HepG2 (cell line): ENCODE measurements around the gene UBL7. TPM values are rescaled to one million over a fixed set of nuclear protein-coding genes. Genes with fewer than 3 reads are reported as not detected.
A peak's percentile ranks its signal among the peaks of the same experiment; 100 is the strongest.

Source experiments
- ARID5B ChIP-seq: IDR thresholded peaks from 2 replicates; pipeline ENCODE4 v1.4.0; 2020; ENCODE audit warnings: mild to moderate bottlenecking, missing genetic modification reagents
- ASH2L ChIP-seq: fragments of 300-600, 200-600 bp; sonication (generic); IDR thresholded peaks from 2 replicates; pipeline ENCODE4 v1.7.0; 2017; ENCODE audit warnings: low read depth, mild to moderate bottlenecking, moderate library complexity, mixed read lengths, low read length; ENCODE audit not compliant: insufficient read length
- CREM ChIP-seq, 2 experiments: sonication (generic) in 1 of 2; formaldehyde crosslinking in 1 of 2; IDR thresholded peaks; 2 replicates each; pipeline versions ENCODE4 v1.4.0 to v1.6.1; 2016 to 2020; ENCODE audit warnings: antibody characterized with exemption in 1 of 2, mild to moderate bottlenecking in 1 of 2, missing genetic modification reagents in 1 of 2
- FOXA1 ChIP-seq, 2 experiments: fragments of 450-650 bp in 1 of 2; sonication (generic) in 1 of 2; formaldehyde crosslinking in 1 of 2; IDR thresholded peaks; 2 replicates each; pipeline versions ENCODE4 v1.4.0 to v1.6.1; 2016 to 2020; ENCODE audit warnings: missing genetic modification reagents in 1 of 2
- FOXP1 ChIP-seq, 2 experiments: fragments of 450-650 bp in 1 of 2; IDR thresholded peaks; 2 replicates each; pipeline ENCODE4 v1.6.1; 2017 to 2018; ENCODE audit warnings: antibody characterized with exemption in 1 of 2
- KDM4B ChIP-seq: sonication (generic); formaldehyde crosslinking; IDR thresholded peaks from 2 replicates; pipeline ENCODE4 v1.4.0; 2020; ENCODE audit warnings: missing genetic modification reagents
- KDM6A ChIP-seq: IDR thresholded peaks from 2 replicates; pipeline ENCODE4 v1.6.1; 2016; ENCODE audit warnings: low read depth
- LCORL ChIP-seq, 2 experiments: fragments of 450-650 bp in 1 of 2; sonication (generic) in 1 of 2; formaldehyde crosslinking in 1 of 2; IDR thresholded peaks; 2 replicates each; pipeline versions ENCODE4 v1.5.0 to v1.6.1; 2017 to 2020; ENCODE audit warnings: antibody characterized with exemption in 1 of 2, missing genetic modification reagents in 1 of 2
- NCOA2 ChIP-seq: sonication (generic); formaldehyde crosslinking; IDR thresholded peaks from 2 replicates; pipeline ENCODE4 v1.8.0; 2022; ENCODE audit warnings: inconsistent platforms
- PTBP1 ChIP-seq: fragments of 200-400 bp; formaldehyde crosslinking; IDR thresholded peaks from 2 replicates; pipeline ENCODE4 v1.6.1; 2018; ENCODE audit warnings: low read length, low read depth; ENCODE audit not compliant: poor library complexity, severe bottlenecking
- RBFOX2 ChIP-seq: fragments of 200-400 bp; formaldehyde crosslinking; IDR thresholded peaks from 2 replicates; pipeline ENCODE4 v1.6.1; 2017; ENCODE audit warnings: low read depth, mild to moderate bottlenecking, low read length
- RCOR2 ChIP-seq: IDR thresholded peaks from 2 replicates; pipeline ENCODE4 v1.6.1; 2016; ENCODE audit warnings: missing biosample characterization, missing genetic modification reagents
- RXRA ChIP-seq: sonication (generic); formaldehyde crosslinking; IDR thresholded peaks from 2 replicates; pipeline ENCODE4 v1.5.1; 2020; ENCODE audit warnings: missing genetic modification reagents
- RXRB ChIP-seq: IDR thresholded peaks from 2 replicates; pipeline ENCODE4 v1.6.1; 2016; ENCODE audit warnings: borderline replicate concordance, missing genetic modification reagents, missing compliant biosample characterization
- SAP130 ChIP-seq: IDR thresholded peaks from 2 replicates; pipeline ENCODE4 v1.6.1; 2016; ENCODE audit warnings: low read depth
- SOX13 ChIP-seq, 3 experiments: fragments of 450-650 bp in 1 of 3; sonication (generic) in 1 of 3; formaldehyde crosslinking in 1 of 3; IDR thresholded peaks in 2 of 3; conservative IDR thresholded peaks in 1 of 3; 2 replicates each; pipeline versions ENCODE4 v1.5.0 to v1.6.1; 2016 to 2020; ENCODE audit warnings: antibody characterized with exemption in 1 of 3, mild to moderate bottlenecking in 1 of 3, missing compliant biosample characterization in 1 of 3, missing genetic modification reagents in 1 of 3, moderate library complexity in 1 of 3
- SOX5 ChIP-seq: IDR thresholded peaks from 2 replicates; pipeline ENCODE4 v1.6.1; 2016; ENCODE audit warnings: borderline replicate concordance
- WIZ ChIP-seq: sonication (generic); formaldehyde crosslinking; IDR thresholded peaks from 2 replicates; pipeline ENCODE4 v1.5.1; 2020; ENCODE audit warnings: mild to moderate bottlenecking, missing genetic modification reagents
- ZC3H13 ChIP-seq: sonication (generic); formaldehyde crosslinking; IDR thresholded peaks from 2 replicates; pipeline ENCODE4 v1.8.1; 2023; ENCODE audit warnings: mild to moderate bottlenecking, missing genetic modification reagents, moderate library complexity
- ZNF362 ChIP-seq: sonication (generic); formaldehyde crosslinking; IDR thresholded peaks from 2 replicates; pipeline ENCODE4 v1.4.0; 2020; ENCODE audit warnings: missing genetic modification reagents, mild to moderate bottlenecking, borderline replicate concordance
- polyA plus RNA-seq, 8 experiments: library from polyadenylated mRNA; depleted of rRNA in 3 of 8; stranded (reverse) in 7 of 8; unstranded in 1 of 8; fragments of >200 nt; fragmentation: Illumina TruSeq in 4 of 8; extraction: Trizol in 4 of 8; gene quantifications; 2 replicates each; pipeline versions ENCODE4 v1.2.1 to v1.2.3, GENCODE V29; 2011 to 2016; ENCODE audit warnings: low read depth in 4 of 8, missing spikeins in 1 of 8, mixed read lengths in 1 of 8; ENCODE audit not compliant: insufficient read depth in 1 of 8
- total RNA-seq, 5 experiments: library from RNA; depleted of rRNA; stranded (reverse); fragments of >200 nt; fragmentation: Illumina TruSeq; extraction: Trizol; gene quantifications; 2 replicates each; pipeline ENCODE4 v1.2.3, GENCODE V29; 2016; ENCODE audit warnings: low read depth in 1 of 5

The UBL7 gene
- total and polyA plus RNA-seq, 2 of the 13 experiments (the other 11 are each of a cell fraction or from before 2014, with no cell fraction given): 55.0 to 63.5 TPM

DNA sequence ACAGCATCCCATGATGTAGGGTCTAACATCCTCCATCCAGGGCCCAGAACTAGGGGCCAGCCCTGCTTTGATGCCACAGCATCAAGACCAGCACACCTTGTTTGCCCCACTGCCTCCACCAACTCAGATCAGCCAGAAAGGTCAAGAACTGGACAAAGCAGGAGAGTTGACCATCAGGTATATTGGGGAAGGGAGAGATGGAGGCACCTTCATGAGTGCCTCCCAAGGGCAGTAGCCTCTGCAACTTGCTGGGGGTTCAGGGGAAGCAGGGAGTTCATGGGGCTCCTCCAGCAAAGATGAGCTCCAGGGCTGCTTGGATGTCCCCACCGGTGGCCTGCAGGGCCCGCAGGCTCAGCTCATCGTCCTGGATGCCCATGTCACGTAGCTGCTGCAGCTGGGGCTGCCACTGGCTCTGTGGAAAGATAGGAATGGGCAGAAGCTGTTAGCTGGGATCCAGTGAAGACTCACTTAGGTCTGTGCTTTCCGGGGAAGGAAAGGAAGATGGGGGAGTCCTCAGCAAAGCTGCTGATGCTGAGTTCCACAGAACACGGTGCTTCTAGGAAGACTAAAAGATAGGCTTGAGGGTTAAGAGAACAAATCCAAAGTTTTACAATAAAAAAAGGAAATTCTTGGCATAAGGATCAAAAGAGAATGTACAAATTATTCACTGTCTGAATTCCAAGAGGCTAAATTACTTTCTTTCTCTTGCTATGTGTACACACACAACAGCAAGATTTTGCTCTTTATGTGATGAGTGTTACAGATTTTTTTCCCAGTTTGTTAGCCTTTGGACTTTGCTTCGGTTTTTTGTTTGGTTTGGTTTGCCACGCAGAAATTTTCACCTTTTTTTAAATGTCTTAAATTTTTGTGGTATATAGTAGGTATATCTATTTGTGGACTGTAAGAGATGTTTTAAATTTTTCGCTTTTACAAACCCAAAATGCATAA lies 14.9 kb downstream of the UBL7 start (continued):
- TF ChIP-seq LCORL (IDR thresholded peaks at IDR 0.05): no peak
- 0 out of 2 replicates have a peak, but pooled peaks have one; percentile 28 for TF ChIP-seq LCORL (CRISPR knock-in tag; IDR thresholded peaks at IDR 0.05)
- no peak for TF ChIP-seq KDM4B
- TF ChIP-seq SOX13 (IDR thresholded peaks at IDR 0.05): no peak
- TF ChIP-seq SOX13 (CRISPR knock-in tag; conservative IDR thresholded peaks at IDR 0.05 in 1 of 2, IDR thresholded peaks at IDR 0.05 in 1 of 2): peak in 1 of 2 experiments; percentile 50; a peak in 1 of 4 replicates
- peak; percentile 64; the same call in 1 of the 2 replicates for TF ChIP-seq ZNF362 (CRISPR knock-in tag)
- no peak for TF ChIP-seq FOXA1 (IDR thresholded peaks at IDR 0.05)
- TF ChIP-seq FOXA1 (CRISPR knock-in tag; IDR thresholded peaks at IDR 0.05): peak; percentile 39; the same call in 1 of the 2 replicates
- 0 out of 2 replicates have a peak, but pooled peaks have one; percentile 29 for TF ChIP-seq RXRA
- peak; percentile 31; the same call in 1 of the 2 replicates for TF ChIP-seq SAP130 (CRISPR knock-in tag)
- TF ChIP-seq KDM6A (CRISPR knock-in tag): peak; percentile 53
- TF ChIP-seq NCOA2 (CRISPR knock-in tag): peak; percentile 69
- no peak for TF ChIP-seq PTBP1
- TF ChIP-seq RBFOX2: no peak
- TF ChIP-seq WIZ (CRISPR knock-in tag): no peak
- peak; percentile 64; the same call in 1 of the 2 replicates for TF ChIP-seq RXRB (CRISPR knock-in tag)
- TF ChIP-seq ZC3H13 (CRISPR knock-in tag): no peak
- TF ChIP-seq CREM (IDR thresholded peaks at IDR 0.05): peak; percentile 55; the same call in 1 of the 2 replicates
- no peak for TF ChIP-seq CREM (CRISPR knock-in tag; IDR thresholded peaks at IDR 0.05)
- TF ChIP-seq SOX5 (CRISPR knock-in tag): peak; percentile 53; the same call in 1 of the 2 replicates
- TF ChIP-seq ARID5B (CRISPR knock-in tag): peak; percentile 80
- TF ChIP-seq FOXP1 (IDR thresholded peaks at IDR 0.05): no peak
- peak; percentile 49; the same call in 1 of the 2 replicates for TF ChIP-seq FOXP1 (CRISPR knock-in tag; IDR thresholded peaks at IDR 0.05)
- TF ChIP-seq RCOR2 (CRISPR knock-in tag): 0 out of 2 replicates have a peak, but pooled peaks have one; percentile 44
- TF ChIP-seq ASH2L: peak; percentile 73
